GM12878 (cell line): ENCODE results near the gene CCNT2.

Experiments
- EZH2 ChIP-seq: IDR thresholded peaks from 2 replicates; pipeline ENCODE4 v1.6.1; 2012; ENCODE audit warnings: low read depth, mild to moderate bottlenecking, control low read depth, inconsistent platforms, low read length, borderline replicate concordance; ENCODE audit not compliant: control insufficient read depth
- JUNB ChIP-seq: IDR thresholded peaks from 2 replicates; pipeline ENCODE4 v1.6.1; 2016; ENCODE audit warnings: antibody characterized with exemption, mild to moderate bottlenecking
- NR2C2 ChIP-seq: IDR thresholded peaks from 2 replicates; pipeline ENCODE4 v1.6.1; 2011; ENCODE audit warnings: borderline replicate concordance, low read depth; ENCODE audit not compliant: control insufficient read depth, insufficient read length
- POLR2A ChIP-seq: IDR thresholded peaks from 2 replicates; pipeline ENCODE4 v1.6.1; 2011; ENCODE audit warnings: low read depth, mild to moderate bottlenecking, low read length
- POLR2AphosphoS5 ChIP-seq: IDR thresholded peaks from 2 replicates; pipeline ENCODE4 v1.6.1; 2011; ENCODE audit warnings: mild to moderate bottlenecking, low read length, inconsistent platforms
- RCOR1 ChIP-seq: conservative IDR thresholded peaks from 2 replicates; pipeline ENCODE4 v1.6.1; 2012; ENCODE audit warnings: low read depth, low read length, improper control_type of control experiment
- REST ChIP-seq: IDR thresholded peaks from 2 replicates; pipeline ENCODE4 v1.6.1; 2012; ENCODE audit warnings: mild to moderate bottlenecking, low read depth, low read length
- ZBTB4 ChIP-seq: fragments of 450-650 bp; formaldehyde crosslinking; IDR thresholded peaks from 2 replicates; pipeline ENCODE4 v1.4.0; 2022; ENCODE audit warnings: mild to moderate bottlenecking, moderate library complexity
- TF ChIP-seq, protein P1 (sequence below), 3 experiments: IDR thresholded peaks in 2 of 3; conservative IDR thresholded peaks in 1 of 3; 2 replicates each; pipeline ENCODE4 v1.5.1; 2011; ENCODE audit warnings: low read depth in 3 of 3, low read length in 3 of 3, mild to moderate bottlenecking in 3 of 3, control low read depth in 2 of 3, moderate library complexity in 2 of 3, inconsistent platforms in 1 of 3, mixed read lengths in 1 of 3; ENCODE audit not compliant: control insufficient read depth in 2 of 3, insufficient read depth in 1 of 3; ENCODE audit errors: extremely low read depth in 1 of 3
- TF ChIP-seq, protein P2 (sequence below): fragments of 450-650 bp; IDR thresholded peaks from 2 replicates; pipeline ENCODE4 v1.6.1; 2017; ENCODE audit warnings: mild to moderate bottlenecking

GRCh38 chr2:134982603-134983002 lies 64.0 kb downstream of the CCNT2 start:
- TF ChIP-seq REST (no peak), ZBTB4 (CRISPR knock-in tag) (no peak), JUNB (no peak; the same call in 1 of the 2 replicates), POLR2A (no peak), NR2C2 (no peak), RCOR1 (no peak), POLR2AphosphoS5 (no peak), EZH2 (no peak)
- TF ChIP-seq, protein P1, sequence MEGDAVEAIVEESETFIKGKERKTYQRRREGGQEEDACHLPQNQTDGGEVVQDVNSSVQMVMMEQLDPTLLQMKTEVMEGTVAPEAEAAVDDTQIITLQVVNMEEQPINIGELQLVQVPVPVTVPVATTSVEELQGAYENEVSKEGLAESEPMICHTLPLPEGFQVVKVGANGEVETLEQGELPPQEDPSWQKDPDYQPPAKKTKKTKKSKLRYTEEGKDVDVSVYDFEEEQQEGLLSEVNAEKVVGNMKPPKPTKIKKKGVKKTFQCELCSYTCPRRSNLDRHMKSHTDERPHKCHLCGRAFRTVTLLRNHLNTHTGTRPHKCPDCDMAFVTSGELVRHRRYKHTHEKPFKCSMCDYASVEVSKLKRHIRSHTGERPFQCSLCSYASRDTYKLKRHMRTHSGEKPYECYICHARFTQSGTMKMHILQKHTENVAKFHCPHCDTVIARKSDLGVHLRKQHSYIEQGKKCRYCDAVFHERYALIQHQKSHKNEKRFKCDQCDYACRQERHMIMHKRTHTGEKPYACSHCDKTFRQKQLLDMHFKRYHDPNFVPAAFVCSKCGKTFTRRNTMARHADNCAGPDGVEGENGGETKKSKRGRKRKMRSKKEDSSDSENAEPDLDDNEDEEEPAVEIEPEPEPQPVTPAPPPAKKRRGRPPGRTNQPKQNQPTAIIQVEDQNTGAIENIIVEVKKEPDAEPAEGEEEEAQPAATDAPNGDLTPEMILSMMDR (IDR thresholded peaks at IDR 0.05 in 2 of 3, conservative IDR thresholded peaks at IDR 0.05 in 1 of 3; ENCODE audit: control insufficient read depth in 2 of 3, extremely low read depth in 1 of 3, insufficient read depth in 1 of 3, low read depth in 3 of 3, low read length in 3 of 3) = no peak
- TF ChIP-seq, protein P2, sequence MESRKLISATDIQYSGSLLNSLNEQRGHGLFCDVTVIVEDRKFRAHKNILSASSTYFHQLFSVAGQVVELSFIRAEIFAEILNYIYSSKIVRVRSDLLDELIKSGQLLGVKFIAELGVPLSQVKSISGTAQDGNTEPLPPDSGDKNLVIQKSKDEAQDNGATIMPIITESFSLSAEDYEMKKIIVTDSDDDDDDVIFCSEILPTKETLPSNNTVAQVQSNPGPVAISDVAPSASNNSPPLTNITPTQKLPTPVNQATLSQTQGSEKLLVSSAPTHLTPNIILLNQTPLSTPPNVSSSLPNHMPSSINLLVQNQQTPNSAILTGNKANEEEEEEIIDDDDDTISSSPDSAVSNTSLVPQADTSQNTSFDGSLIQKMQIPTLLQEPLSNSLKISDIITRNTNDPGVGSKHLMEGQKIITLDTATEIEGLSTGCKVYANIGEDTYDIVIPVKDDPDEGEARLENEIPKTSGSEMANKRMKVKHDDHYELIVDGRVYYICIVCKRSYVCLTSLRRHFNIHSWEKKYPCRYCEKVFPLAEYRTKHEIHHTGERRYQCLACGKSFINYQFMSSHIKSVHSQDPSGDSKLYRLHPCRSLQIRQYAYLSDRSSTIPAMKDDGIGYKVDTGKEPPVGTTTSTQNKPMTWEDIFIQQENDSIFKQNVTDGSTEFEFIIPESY = no peak
